Omental fat pad (tissue), 4 donors: ENCODE results near the gene FGGY. TPM values are rescaled to one million over a fixed set of nuclear protein-coding genes. Genes with fewer than 3 reads are reported as not detected.

Source experiments
- ATAC-seq: fragments of 150-250 bp; one replicate; pipeline ENCODE4 v1.9.1; 2016; ENCODE audit warnings: mild to moderate bottlenecking, moderate library complexity; ENCODE audit not compliant: low FRiP score
- DNase-seq: peaks from one replicate; pipeline ENCODE4 v3.0.0-alpha.2; 2019; ENCODE audit warnings: low spot score
- total RNA-seq, 4 donors: library from RNA; depleted of rRNA; stranded (reverse); fragments of >200 nt; gene quantifications; one replicate each; pipeline ENCODE4 v1.1.0, GENCODE V29; 2016
- TF ChIP-seq, protein P1 (sequence below), 3 donors: fragments of 450-650 bp; IDR thresholded peaks; one replicate each; pipeline ENCODE4 v1.5.1; 2016 to 2017; ENCODE audit warnings: antibody characterized with exemption in 3 of 3, mild to moderate bottlenecking in 3 of 3, moderate library complexity in 2 of 3

FGGY gene
- total RNA-seq, 4 donors from 2014 or later = 4.9 to 20.6 (median 10.7) TPM

- no peak for DNase-seq
- peak; percentile 76 for ATAC-seq
- TF ChIP-seq, protein P1, sequence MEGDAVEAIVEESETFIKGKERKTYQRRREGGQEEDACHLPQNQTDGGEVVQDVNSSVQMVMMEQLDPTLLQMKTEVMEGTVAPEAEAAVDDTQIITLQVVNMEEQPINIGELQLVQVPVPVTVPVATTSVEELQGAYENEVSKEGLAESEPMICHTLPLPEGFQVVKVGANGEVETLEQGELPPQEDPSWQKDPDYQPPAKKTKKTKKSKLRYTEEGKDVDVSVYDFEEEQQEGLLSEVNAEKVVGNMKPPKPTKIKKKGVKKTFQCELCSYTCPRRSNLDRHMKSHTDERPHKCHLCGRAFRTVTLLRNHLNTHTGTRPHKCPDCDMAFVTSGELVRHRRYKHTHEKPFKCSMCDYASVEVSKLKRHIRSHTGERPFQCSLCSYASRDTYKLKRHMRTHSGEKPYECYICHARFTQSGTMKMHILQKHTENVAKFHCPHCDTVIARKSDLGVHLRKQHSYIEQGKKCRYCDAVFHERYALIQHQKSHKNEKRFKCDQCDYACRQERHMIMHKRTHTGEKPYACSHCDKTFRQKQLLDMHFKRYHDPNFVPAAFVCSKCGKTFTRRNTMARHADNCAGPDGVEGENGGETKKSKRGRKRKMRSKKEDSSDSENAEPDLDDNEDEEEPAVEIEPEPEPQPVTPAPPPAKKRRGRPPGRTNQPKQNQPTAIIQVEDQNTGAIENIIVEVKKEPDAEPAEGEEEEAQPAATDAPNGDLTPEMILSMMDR (IDR thresholded peaks at IDR 0.05) = no peak
Observed at GRCh38 chr1:59499273-59499942, 202.5 kb downstream of the FGGY start.

DNA sequence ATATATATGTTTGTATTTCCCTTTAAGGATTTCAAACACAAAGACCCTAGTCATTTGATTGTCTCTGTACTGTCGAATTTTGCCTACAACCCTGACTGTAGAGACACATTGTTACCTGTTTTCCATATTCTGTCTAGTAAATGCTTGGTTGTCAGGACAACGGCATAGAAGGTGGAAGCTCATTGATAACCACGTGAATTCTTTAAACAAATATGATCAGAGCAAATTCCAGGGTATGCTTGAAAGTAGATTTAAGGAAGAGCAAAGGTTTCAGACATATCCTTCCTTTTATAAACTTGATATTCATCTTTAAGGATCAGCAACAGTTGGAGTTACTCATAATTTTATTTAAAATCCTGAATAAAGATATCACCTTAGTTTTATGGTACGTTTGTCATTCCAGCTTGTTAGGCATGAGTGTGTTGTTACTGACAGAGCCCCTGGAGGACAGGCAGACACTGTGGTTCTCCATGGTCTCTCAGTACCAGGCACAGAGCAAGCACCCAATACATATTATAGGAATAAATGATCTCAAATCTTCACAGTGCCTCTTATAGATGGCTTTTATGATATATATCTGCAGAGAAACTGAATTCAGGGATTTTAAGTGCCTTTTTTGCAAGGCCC, 203.2 kb downstream of the FGGY start:
- ATAC-seq = no peak
- TF ChIP-seq, protein P1 (IDR thresholded peaks at IDR 0.05) = no peak
- DNase-seq = no peak

GRCh38 chr1:59500950-59501742, 204.3 kb downstream of the FGGY start:
- ATAC-seq = no peak
- TF ChIP-seq, protein P1 (IDR thresholded peaks at IDR 0.05) = no peak
- DNase-seq = no peak

GRCh38 chr1:59502009-59502691, 205.3 kb downstream of the FGGY start:
- DNase-seq (no peak), ATAC-seq (no peak)
- TF ChIP-seq, protein P1 (IDR thresholded peaks at IDR 0.05) = no peak

DNA sequence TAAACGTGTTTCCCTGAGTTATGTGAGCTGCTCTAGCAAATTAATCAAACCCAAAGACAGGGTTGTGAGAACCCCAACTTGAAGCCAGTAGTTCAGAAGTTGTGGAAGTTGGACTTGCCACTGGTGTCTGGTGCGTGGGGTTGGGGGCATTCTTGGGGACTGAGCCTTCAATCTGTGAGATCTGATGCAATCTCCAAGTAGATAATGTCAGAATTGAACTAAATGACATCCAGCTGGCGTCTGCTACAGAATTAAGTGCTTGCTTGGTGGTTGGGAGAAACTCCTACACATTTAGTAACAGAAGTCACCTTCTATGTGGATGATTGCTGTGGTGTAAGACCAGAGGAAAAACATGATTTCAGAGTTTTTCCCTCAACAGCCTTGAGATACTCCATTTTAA, 207.4 kb downstream of the FGGY start:
- DNase-seq = no peak

GRCh38 chr1:59505596-59506028, 208.7 kb downstream of the FGGY start:
- TF ChIP-seq, protein P1 (IDR thresholded peaks at IDR 0.05) = no peak
- ATAC-seq (no peak), DNase-seq (no peak)

More for the DNA sequence above, 207.4 kb downstream of the FGGY start:
- no peak for ATAC-seq
- TF ChIP-seq, protein P1 (IDR thresholded peaks at IDR 0.05) = no peak
